Hepatocyte (in vitro differentiated cells): ENCODE data around the gene GIPC3.

Source experiments
- EZH2 ChIP-seq: fragments of 200-600 bp; sonication (generic); IDR thresholded peaks from 2 replicates; pipeline ENCODE4 v1.6.1; 2016; ENCODE audit warnings: antibody characterized with exemption, mild to moderate bottlenecking, borderline replicate concordance
- EZH2phosphoT487 ChIP-seq: fragments of 200-600 bp; sonication (generic); IDR thresholded peaks from one replicate; pipeline ENCODE4 v1.6.1; 2018; ENCODE audit warnings: antibody characterized with exemption, mild to moderate bottlenecking, low read depth, moderate library complexity; ENCODE audit not compliant: unreplicated experiment, severe bottlenecking
- TF ChIP-seq, protein P1 (sequence below): fragments of 200-600 bp; sonication (generic); IDR thresholded peaks from 2 replicates; pipeline ENCODE4 v1.5.1; 2016; ENCODE audit warnings: antibody characterized with exemption, mild to moderate bottlenecking; ENCODE audit not compliant: poor library complexity

DNA sequence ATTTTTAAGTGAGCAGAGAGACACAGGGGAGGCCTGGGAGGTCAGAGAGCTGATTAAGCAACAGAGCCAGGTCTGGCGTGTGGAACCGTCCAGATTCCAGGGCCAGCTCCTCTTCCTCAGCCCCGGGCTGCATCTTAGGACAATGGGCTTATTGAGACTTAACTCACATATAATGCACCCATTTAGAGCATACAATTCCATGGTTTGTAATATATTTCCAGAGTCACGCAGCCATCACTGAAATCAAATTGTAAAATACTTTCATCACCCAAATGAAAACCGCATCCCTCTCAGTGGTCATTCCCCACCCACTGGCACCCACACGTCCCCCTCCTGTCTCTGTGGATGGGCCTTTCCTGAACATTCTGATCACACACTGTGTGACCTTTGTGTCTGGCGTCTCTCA lies 14.7 kb upstream of the GIPC3 start:
- TF ChIP-seq EZH2phosphoT487 (no peak), EZH2 (no peak)
- TF ChIP-seq, protein P1, sequence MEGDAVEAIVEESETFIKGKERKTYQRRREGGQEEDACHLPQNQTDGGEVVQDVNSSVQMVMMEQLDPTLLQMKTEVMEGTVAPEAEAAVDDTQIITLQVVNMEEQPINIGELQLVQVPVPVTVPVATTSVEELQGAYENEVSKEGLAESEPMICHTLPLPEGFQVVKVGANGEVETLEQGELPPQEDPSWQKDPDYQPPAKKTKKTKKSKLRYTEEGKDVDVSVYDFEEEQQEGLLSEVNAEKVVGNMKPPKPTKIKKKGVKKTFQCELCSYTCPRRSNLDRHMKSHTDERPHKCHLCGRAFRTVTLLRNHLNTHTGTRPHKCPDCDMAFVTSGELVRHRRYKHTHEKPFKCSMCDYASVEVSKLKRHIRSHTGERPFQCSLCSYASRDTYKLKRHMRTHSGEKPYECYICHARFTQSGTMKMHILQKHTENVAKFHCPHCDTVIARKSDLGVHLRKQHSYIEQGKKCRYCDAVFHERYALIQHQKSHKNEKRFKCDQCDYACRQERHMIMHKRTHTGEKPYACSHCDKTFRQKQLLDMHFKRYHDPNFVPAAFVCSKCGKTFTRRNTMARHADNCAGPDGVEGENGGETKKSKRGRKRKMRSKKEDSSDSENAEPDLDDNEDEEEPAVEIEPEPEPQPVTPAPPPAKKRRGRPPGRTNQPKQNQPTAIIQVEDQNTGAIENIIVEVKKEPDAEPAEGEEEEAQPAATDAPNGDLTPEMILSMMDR: no peak
